Activated T-cell treated with anti-CD3 and anti-CD28 coated beads for 4 hours (primary cell): Measurements from ENCODE around the gene GP1BA.

Source experiments
- DNase-seq: peaks from one replicate; pipeline ENCODE4 v3.0.0-alpha.2; 2020

Gene GP1BA

GRCh38 chr17:4938688-4939545 is 6.8 kb downstream of the GP1BA start:
- DNase-seq: no peak

- DNase-seq: no peak
Observed at GRCh38 chr17:4939546-4939795, 7.4 kb downstream of the GP1BA start.

GRCh38 chr17:4939796-4940554 is 7.9 kb downstream of the GP1BA start, which contains the start of the genes RNF167 and SLC25A11:
TSS of gene RNF167 (plus strand) at chr17:4940268. CDS start at chr17:4940910, 642 bp downstream.
TSS of gene SLC25A11 (minus strand) at chr17:4940046. CDS start at chr17:4939910, 136 bp downstream.
- DNase-seq: peak; percentile 89

GRCh38 chr17:4940555-4941318 is 8.7 kb downstream of the GP1BA start:
- no peak for DNase-seq

DNA sequence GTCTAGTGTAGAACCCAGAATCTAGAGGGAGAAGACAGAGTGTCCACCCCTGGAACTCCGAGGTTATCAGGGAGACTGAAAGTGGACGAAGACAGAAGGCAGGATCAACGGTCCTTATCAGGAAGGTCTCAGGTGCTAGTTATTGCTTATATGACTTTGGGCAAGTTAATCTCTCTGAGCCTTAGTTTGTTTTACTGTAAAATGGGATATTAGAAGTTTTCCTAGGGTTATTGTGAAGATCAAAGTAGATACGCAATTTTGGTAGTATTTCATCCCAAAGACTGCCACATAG is 9.2 kb downstream of the GP1BA start:
- DNase-seq: no peak

DNA sequence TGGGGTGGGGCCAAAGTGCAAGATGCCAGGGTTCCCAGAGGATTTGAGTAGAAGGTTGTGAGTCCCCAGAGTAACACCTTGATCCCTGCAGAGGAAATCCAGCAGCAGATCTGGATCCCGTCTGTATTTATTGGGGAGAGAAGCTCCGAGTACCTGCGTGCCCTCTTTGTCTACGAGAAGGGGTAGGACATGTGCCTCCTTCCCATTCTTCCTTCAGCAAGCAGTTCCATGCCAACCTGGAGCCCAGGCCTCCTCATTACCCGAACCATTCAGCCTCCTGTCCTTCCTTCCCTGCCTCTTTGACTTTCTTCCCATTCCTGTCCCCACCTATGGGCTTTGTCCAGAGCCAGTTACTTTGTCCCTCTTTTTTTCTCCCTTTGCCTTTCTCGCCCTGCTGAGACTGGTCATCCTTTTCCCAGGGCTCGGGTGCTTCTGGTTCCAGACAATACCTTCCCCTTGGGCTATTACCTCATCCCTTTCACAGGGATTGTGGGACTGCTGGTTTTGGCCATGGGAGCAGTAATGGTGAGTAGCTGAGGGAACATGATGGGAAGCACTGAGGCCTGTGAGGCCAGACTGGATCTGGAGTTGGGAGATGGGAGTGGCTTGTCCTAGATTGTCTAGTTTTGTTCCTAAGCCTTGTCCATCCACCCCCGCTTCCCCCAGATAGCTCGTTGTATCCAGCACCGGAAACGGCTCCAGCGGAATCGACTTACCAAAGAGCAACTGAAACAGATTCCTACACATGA is 10.9 kb downstream of the GP1BA start:
- DNase-seq: no peak

DNA sequence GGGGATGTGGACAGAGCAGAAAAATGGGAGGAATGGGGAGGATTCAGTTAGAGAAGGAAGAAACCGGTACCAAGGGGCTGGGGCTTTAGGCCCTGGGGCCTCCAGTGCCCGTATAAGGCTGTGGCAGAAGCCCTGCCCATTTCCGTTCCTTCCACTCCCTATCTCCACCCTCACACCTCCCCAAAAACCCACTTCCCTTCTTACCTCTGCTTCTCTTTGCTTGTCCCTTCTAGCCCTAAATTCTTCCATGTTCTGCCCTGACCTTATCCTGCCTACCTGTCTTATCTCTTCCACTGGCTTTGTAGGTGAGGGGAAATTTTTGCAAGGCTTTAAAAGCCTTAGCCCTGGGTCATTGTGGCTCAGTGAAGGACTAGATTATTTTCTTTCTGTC is 12.1 kb downstream of the GP1BA start:
- DNase-seq: no peak

DNA sequence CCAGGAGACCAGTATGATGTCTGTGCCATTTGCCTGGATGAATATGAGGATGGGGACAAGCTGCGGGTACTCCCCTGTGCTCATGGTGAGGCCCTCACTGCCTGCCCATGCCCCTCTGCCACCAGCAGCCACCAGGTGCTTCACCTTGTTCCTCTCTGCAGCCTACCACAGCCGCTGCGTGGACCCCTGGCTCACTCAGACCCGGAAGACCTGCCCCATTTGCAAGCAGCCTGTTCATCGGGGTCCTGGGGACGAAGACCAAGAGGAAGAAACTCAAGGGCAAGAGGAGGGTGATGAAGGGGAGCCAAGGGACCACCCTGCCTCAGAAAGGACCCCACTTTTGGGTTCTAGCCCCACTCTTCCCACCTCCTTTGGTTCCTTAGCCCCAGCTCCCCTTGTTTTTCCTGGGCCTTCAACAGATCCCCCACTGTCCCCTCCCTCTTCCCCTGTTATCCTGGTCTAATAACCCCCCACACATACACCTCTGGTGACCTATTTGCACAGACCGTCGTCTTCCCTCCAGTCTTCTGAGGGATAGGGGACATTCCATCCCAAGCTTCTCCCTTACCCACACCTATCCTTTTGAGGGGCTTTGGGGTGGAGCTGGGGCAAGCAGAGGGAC is 12.6 kb downstream of the GP1BA start:
- no peak for DNase-seq

DNA sequence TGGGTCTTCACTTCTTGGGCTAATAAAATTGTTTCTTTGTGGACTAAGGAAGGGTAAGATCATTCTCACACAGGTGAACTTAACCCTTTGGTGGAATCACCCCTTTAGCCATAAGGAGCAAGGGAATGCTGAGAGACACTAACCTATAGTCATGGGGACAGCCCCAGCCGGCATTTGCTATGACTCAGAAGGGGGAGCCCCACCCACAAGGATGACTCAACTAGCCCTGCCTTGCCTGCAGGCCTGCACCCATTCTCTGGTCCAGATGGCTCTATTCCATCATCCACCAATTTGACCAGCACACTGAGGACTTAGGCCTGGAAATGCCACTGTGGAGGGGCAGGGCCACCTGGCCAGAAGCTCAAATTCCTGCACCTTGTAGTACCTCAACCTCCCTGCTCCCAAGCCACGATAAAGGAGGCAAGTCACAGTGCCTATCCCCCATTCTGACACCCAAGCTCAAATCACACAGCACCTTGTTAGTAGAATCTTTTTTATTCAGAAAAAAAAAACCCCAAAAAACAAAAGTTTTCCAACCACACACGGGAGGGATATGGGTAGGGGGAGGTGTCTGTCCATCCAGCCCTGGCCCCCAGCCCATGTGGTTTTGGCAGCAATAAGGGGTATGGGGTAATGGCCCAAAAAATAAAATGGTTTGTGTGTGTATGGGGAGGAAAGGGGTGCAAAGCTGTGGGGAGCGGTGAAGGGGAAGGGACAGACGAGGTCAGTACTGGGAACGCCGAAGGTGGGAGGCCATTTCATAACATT is 13.3 kb downstream of the GP1BA start:
- peak; percentile 84 for DNase-seq

GRCh38 chr17:4945944-4946280 is 13.8 kb downstream of the GP1BA start:
- no peak for DNase-seq

- DNase-seq: no peak
Observed at GRCh38 chr17:4946312-4946976, 14.4 kb downstream of the GP1BA start.

DNA sequence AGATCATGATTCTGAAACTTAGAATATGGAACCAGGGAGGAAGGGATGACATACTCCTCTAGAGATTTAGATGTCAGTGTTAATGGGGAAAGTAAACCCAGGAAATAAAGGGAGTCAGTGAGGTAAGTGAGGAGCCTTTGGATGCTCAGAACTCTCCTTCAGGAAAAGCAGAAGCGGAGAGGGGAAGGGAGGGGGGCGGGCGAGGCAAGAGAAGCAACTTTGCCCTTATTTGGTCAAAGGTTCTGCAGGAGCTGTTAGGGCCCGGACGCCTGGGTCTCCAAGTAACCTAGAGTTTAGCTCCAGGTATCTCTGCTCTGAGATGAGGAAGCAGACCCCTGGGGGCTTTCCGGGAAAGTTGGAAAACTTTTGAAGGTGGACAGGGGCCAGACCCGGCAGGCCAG is 14.9 kb downstream of the GP1BA start:
- DNase-seq: no peak

GRCh38 chr17:4947411-4948165 is 15.5 kb downstream of the GP1BA start:
- peak; percentile 45 for DNase-seq

- peak; percentile 86 for DNase-seq
Observed at GRCh38 chr17:4948166-4948930, 16.3 kb downstream of the GP1BA start, which contains the start of gene PFN1. TSS of gene PFN1 (minus strand) at chr17:4948530. CDS start at chr17:4948394, 136 bp downstream.

- DNase-seq: peak; percentile 38
Observed at GRCh38 chr17:4948931-4949320, 16.8 kb downstream of the GP1BA start.

DNA sequence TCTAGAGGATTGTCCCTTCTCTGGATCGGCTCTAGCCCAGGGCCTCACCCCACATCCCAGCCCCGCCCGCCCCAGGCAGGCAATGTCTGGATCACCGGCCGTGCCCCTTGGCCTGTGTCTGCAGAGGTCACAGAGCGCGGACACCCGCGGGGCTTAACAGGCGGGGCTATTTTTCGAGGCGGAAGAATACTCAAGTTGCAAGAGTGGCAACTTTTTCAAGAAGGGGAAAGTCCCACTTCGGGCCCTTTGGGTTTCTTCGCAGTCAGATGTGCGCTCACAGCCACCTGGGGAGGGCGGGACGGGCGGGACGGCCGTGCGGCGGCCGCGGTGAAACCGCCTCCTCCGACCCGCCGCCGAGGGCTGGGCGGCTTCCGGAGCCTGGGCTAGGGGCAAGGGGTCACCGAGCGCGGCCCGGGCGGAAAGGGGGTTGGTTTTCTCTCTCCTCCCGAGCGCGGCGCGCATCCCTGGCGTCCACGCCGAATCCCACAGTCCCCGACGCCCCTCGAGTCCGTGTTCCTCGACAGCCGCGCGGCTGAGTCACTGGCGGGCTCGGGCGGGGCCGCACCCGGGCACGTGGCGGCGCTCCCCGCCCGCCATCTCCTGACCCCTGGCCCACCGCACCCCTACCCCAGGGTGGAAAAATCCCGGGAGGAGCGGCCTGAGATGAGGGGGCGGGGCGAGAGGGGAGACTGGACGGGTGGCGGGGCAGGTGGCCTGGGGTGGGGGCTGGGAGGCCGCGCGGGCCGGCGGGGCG is 17.4 kb downstream of the GP1BA start:
- peak; percentile 64 for DNase-seq

DNA sequence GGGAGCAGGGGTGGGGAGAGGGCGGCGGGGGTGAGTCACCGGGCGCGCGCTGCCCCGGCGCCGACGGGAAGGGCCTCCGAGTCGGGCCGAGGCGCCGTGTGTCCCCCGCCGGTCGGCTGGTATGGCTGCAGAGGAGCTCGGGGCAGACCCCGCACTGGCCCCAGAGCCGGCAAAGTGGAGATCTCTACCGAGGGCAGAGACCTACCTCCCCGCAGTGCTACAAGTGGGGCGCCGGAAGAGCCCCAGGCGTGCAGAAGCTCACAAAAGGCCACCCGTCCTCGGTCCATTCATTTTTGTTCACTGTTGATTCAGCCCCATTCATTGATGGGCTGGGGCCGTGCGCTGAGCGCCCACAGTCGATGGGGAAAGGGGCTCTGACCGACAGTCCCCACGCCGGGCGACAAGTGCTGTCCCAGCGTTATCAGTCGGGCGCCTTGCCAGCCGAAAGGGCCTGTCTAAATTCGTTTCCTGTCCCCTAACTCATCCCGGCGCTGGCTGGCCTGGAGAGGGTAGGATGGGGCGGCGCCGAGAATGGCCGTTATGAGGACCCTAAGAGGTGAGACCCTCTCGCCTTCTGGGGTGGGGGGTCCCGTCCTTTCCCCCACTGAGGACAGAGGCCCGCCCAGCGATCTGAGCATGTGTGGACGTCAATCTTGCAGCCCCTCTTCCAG is 18.1 kb downstream of the GP1BA start:
- DNase-seq: no peak

DNA sequence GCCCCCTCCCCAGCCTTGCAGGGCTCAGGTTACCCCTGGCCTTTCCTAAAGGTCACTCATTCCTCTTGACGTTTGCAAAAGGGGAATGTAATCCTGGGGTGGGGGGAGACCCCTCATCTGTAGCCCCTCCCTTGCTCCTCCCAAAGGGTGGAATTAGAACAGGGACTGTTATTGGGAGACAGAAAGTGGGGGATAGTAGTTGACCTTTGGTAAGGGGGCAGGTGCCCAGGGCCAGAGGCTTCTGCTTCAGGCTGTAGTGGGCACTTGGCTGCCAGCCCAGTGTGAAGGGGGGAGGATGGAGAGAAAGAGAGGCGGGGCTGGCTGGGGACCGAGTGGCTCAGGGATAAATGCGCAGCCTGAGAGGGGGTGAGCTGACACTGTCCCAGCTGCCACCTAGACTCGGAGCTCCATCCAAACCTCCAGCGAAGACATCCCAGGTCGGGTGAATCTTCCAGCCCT is 18.7 kb downstream of the GP1BA start, which contains the start of gene ENO3:
Gene ENO3, plus strand, starts transcription at position 374 of the 459 bp plus-strand sequence. CDS start 711 bp downstream, outside the sequence.
- DNase-seq: no peak
